OCI-LY3 (cell line): ENCODE results near the gene SLC35A5.

Source experiments
- EZH2phosphoT487 ChIP-seq: fragments of 200-600 bp; shearing (Covaris generic); IDR thresholded peaks from 2 replicates; pipeline ENCODE4 v1.6.1; 2018; ENCODE audit warnings: antibody characterized with exemption, mixed run types, low read depth
- TF ChIP-seq, protein P1 (sequence below): fragments of 200-600, 300-600 bp; sonication (generic); IDR thresholded peaks from 2 replicates; pipeline ENCODE4 v1.5.1; 2014; ENCODE audit warnings: antibody characterized with exemption, low read length, low read depth

DNA sequence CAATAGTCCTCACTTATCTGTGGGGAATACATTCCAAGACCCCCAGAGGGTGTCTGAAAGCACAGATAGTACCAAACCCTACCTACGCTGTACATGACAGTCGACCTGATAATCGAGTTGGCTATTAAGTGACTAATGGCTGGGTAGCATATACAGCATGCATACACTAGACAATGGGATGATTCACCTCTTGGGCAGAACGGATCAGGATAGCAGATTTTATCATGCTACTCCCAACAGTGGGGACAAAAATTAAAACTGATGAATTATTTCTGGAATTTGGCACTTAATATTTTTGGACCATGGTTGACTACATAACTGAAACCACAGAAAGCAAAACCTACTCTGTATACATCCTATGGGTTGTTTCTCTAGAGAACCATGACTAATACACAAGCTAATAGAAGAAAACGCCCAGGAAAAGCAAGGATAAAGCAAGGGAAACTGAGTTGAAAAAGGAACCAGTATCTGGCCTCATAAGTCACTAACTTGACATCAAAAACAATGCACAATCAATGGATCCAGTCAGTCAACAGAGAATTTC lies 15.6 kb upstream of the SLC35A5 start:
- no peak for TF ChIP-seq EZH2phosphoT487
- TF ChIP-seq, protein P1, sequence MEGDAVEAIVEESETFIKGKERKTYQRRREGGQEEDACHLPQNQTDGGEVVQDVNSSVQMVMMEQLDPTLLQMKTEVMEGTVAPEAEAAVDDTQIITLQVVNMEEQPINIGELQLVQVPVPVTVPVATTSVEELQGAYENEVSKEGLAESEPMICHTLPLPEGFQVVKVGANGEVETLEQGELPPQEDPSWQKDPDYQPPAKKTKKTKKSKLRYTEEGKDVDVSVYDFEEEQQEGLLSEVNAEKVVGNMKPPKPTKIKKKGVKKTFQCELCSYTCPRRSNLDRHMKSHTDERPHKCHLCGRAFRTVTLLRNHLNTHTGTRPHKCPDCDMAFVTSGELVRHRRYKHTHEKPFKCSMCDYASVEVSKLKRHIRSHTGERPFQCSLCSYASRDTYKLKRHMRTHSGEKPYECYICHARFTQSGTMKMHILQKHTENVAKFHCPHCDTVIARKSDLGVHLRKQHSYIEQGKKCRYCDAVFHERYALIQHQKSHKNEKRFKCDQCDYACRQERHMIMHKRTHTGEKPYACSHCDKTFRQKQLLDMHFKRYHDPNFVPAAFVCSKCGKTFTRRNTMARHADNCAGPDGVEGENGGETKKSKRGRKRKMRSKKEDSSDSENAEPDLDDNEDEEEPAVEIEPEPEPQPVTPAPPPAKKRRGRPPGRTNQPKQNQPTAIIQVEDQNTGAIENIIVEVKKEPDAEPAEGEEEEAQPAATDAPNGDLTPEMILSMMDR = no peak
